ENCODE data around the gene TLL1.

TLL1 gene

GRCh38 chr4:166043801-166044200 lies 170.8 kb downstream of the TLL1 start:
- no peak for FAIRE-seq

DNA sequence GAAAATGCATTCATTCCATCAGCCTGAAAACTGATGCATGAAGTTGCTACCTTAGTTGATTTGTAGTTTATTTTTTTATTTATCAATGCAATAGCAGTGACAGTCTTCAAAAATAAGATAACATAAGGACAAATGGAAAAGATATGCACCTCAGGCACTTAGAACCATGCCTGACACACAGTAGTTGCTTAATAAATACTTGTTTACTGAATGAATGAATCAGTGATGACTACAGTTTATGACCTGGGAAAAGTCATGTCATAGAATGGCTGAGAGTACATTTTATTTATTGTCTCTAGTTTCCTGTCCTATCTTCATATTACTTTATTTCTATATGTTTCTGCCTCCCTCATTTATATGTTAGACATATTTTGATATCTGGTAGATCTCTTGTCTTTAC lies 171.8 kb downstream of the TLL1 start:
- no peak for DNase-seq (ENCODE audit: low spot score)
- no peak for FAIRE-seq

More at GRCh38 chr4:166043801-166044200, 170.8 kb downstream of the TLL1 start:
- peak; percentile 1 for DNase-seq (ENCODE audit: low spot score)

DNA sequence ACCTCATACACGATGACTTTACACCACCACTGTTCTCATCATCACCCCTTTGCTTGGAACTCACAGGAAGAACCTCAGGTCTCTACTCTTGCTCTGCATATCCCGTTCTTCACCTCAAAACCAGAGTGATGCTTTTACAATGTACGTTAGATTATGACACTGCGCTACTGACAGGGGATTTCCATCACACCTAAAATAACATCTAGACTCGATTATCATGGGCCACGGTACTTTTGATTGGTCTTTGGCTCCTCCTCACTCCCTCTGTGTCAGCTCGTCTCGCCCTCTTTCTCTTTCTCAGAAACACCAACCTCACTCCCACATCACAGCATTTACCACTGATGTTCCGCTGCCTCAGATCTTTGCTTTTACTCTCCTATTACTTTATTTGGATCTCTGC lies 172.4 kb downstream of the TLL1 start:
- FAIRE-seq (no peak), DNase-seq (ENCODE audit: low spot score) (no peak)

DNA sequence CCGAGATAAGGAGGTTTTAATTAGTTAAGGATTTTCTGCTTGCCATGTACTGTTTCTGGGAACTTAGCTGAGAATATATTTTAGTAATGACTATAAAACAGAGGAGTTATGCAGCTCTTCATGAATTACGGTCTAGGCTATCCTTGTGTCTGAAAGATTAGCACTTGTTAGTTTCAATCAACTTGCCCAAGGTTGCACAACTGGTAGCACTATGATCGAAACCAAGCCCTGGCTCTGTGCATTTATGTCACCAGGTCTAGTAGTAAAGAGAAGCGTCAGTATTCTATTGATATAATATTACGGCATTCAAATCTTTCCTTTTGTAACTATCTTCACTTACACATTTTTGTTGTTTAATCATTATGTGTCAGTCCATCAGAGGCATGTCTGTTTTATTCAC lies 176.0 kb downstream of the TLL1 start:
- DNase-seq (ENCODE audit: low spot score), result no peak
- FAIRE-seq, result no peak

GRCh38 chr4:166064721-166065120 lies 191.7 kb downstream of the TLL1 start:
- FAIRE-seq, result no peak
- no peak for DNase-seq (ENCODE audit: low spot score)

GRCh38 chr4:166065324-166065723 lies 192.3 kb downstream of the TLL1 start:
- no peak for DNase-seq (ENCODE audit: low spot score)
- no peak for FAIRE-seq

DNA sequence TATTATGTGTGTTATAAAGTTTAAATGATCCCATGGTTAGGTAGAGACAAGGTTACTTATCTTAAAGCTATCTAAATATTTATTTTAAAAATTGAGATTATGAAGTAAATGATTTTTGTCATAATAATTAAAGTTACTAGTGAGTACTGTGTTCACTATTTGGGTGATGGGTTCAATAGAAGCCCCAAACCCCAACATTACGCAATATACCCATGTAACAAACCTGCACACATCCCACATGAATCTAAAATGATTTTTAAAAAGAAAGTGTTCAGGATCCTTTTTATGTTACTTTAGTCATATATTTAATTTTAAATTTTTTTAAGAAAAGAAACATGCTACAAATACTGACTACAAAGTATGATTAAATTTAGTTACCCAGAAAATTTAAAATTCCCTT lies 193.9 kb downstream of the TLL1 start:
- FAIRE-seq (no peak), DNase-seq (ENCODE audit: low spot score) (no peak)

GRCh38 chr4:166067915-166068314 lies 194.9 kb downstream of the TLL1 start:
- DNase-seq (ENCODE audit: low spot score) (no peak), FAIRE-seq (no peak)

DNA sequence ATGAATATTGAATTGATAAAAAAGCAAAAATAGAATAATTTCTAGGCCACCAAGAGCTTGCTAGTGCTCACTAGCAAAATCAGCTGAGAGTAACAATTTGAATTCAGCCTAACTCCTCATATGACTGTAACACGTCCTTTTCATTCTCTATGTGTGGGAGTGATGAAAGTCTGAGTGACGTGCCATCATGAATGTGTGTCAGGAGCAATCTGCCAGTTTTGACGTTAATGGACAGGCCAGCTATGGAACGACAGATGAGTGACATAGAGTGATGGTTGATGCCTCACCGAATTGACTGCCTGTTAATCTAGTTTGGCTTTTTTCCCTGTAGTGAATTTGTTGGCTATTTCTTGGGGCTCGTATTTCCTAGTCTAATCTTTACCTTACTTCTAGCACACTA lies 200.7 kb downstream of the TLL1 start:
- DNase-seq (ENCODE audit: low spot score) (no peak), FAIRE-seq (no peak)

GRCh38 chr4:166075599-166075998 lies 202.6 kb downstream of the TLL1 start:
- DNase-seq (ENCODE audit: low spot score) (no peak), FAIRE-seq (no peak)

GRCh38 chr4:166077782-166078181 lies 204.7 kb downstream of the TLL1 start:
- no peak for FAIRE-seq
- no peak for DNase-seq (ENCODE audit: low spot score)

DNA sequence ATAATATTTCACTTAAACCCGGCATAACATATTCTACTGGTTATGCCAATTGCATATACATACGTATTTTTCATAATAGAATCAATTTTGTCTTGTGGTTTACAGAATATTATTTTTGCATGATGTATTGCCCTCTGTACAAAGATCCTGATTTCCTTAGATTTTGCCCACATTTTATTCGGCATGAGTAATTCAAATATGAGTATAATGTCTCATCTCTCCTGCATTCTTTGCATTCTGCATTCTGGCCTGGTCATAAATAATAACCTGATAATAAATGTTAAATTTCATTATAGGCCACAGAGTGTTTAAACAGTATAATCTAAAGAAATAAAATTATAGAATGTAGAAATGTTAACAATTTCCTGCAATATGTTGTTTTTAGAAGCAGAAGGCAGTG lies 205.3 kb downstream of the TLL1 start:
- DNase-seq (ENCODE audit: low spot score) (no peak), FAIRE-seq (no peak)

DNA sequence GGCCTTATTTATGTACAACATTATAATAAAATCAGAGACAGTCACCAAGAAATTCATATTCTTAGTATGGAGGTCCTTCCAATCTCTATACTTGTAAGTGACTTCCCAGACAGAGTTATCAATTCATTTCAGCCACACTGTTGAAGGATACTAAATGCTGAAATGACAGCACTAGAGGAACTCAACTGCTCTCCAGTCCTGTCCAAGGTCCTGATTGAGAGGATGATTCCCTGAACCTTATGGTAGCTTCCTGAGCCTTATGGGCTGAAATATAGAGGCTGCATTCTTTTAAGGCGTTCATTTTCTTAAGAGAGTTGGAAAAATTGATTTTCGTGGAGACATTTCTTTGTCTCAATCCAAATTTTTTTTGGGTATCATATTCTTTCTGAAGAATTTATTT lies 205.9 kb downstream of the TLL1 start:
- DNase-seq (ENCODE audit: low spot score) (peak; percentile 10), FAIRE-seq (no peak)

GRCh38 chr4:166087569-166087968 lies 214.5 kb downstream of the TLL1 start:
- no peak for FAIRE-seq
- DNase-seq (ENCODE audit: low spot score), result no peak

- no peak for DNase-seq (ENCODE audit: low spot score)
- no peak for FAIRE-seq
Measured at GRCh38 chr4:166088576-166088975, 215.5 kb downstream of the TLL1 start.

GRCh38 chr4:166091146-166091545 lies 218.1 kb downstream of the TLL1 start:
- no peak for DNase-seq (ENCODE audit: low spot score)
- FAIRE-seq, result no peak

- peak; percentile 9 for DNase-seq (ENCODE audit: low spot score)
- FAIRE-seq, result no peak
Measured at GRCh38 chr4:166091912-166092510, 219.0 kb downstream of the TLL1 start.

- DNase-seq (ENCODE audit: low spot score), result no peak
- no peak for FAIRE-seq
Measured at GRCh38 chr4:166092797-166093290, 219.8 kb downstream of the TLL1 start.

DNA sequence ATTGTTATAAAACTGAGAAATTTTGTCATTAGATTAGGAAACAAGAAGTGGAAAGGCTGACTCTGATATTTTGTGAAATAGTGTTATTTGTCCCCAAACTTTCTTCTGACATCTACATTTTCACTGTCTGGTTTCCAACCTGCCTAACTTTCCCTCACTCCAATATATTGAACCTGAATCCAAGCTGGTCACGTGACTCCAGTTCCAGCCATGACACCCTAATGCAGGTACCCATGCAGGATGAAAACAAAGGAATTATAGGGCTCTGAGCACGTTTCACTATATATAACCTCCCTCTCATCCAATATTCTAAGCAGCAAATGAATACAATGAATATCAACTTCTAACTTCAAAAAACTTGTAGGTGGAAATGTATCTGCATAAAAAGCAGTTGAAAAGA lies 231.6 kb downstream of the TLL1 start:
- no peak for FAIRE-seq
- DNase-seq (ENCODE audit: low spot score), result no peak

GRCh38 chr4:166121897-166122296 lies 248.9 kb downstream of the TLL1 start:
- FAIRE-seq, result no peak
- DNase-seq (ENCODE audit: low spot score), result no peak

GRCh38 chr4:166123546-166123945 lies 250.5 kb downstream of the TLL1 start:
- no peak for FAIRE-seq

DNA sequence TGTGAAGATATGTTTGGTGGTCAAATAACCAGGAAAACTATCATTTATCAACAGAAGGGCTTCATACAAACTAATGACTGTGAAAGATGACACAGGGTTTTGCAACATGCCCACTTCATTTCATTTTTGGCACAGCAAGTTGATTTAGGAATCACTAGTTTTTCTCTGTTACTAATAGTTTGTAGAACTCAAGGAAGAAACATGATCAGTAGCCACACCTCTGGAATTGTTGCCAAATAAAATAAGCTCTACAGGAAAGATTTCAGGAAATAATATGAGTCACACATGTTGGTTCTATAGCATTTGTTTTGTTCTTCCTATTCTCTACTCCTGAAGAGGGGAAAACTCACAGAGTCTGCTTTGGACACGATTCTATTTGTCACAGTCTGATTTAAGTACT lies 255.4 kb downstream of the TLL1 start:
- DNase-seq (ENCODE audit: low spot score) (peak; percentile 4), FAIRE-seq (no peak)

More at GRCh38 chr4:166123546-166123945, 250.5 kb downstream of the TLL1 start:
- DNase-seq (ENCODE audit: low spot score), result no peak

GRCh38 chr4:166134285-166134684 lies 261.2 kb downstream of the TLL1 start:
- FAIRE-seq (no peak), DNase-seq (ENCODE audit: low spot score) (no peak)

DNA sequence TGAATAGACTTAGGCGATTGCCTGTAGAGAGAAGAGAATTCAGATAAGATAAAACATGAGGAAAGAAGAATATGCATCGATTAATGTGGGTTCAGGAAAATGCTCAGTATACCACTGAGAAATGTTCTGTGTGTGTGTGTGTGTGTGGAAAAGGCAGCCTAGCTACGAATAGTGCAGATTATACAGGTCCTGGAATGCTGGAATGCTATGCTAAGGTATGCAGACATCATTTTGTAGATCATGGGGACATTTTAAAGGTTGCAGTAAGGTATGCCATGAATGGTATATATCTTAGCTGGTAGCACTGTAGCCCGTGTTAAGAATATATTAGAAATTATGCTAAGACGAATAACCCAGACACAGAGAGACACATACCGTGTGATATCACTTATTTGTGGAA lies 267.9 kb downstream of the TLL1 start:
- DNase-seq (ENCODE audit: low spot score) (no peak), FAIRE-seq (no peak)
